ENCODE data around the gene CPNE8.

DNA sequence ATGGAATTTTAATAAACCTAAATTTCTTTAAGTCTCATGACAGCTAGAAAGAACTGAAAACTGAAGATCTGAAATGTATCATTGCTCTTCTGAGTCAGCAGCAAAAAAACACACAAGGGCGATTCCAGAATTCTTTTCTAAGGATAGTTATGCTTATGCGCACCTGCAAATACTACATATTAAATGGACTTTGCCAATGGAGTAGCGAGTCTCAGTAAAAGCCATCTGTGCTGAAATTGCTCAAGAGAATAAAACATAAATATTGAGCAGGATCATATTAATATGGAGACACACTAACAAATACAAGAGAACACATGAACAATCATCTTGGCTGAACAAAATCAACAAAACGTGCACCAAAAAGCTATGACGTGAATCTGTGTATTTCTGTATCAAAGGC, 73.7 kb downstream of the CPNE8 start:
- TF ChIP-seq, protein P1, sequence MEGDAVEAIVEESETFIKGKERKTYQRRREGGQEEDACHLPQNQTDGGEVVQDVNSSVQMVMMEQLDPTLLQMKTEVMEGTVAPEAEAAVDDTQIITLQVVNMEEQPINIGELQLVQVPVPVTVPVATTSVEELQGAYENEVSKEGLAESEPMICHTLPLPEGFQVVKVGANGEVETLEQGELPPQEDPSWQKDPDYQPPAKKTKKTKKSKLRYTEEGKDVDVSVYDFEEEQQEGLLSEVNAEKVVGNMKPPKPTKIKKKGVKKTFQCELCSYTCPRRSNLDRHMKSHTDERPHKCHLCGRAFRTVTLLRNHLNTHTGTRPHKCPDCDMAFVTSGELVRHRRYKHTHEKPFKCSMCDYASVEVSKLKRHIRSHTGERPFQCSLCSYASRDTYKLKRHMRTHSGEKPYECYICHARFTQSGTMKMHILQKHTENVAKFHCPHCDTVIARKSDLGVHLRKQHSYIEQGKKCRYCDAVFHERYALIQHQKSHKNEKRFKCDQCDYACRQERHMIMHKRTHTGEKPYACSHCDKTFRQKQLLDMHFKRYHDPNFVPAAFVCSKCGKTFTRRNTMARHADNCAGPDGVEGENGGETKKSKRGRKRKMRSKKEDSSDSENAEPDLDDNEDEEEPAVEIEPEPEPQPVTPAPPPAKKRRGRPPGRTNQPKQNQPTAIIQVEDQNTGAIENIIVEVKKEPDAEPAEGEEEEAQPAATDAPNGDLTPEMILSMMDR (conservative IDR thresholded peaks at IDR 0.05; ENCODE audit: low read depth, low read length) = no peak
- TF ChIP-seq EZH2 (IDR thresholded peaks at IDR 0.05; ENCODE audit: low read length, unreplicated experiment) = no peak
- TF ChIP-seq EZH2phosphoT487 (IDR thresholded peaks at IDR 0.05; ENCODE audit: borderline replicate concordance, low read length) = no peak

Measured in PC-3 (cell line).